HG03565 (cell line): ENCODE results near the gene SDHC.

Experiments used
- ATAC-seq: cut with Tn5 transposase; IDR thresholded peaks from one replicate; pipeline ENCODE4 v1.9.1; 2021; ENCODE audit warnings: mild to moderate bottlenecking, moderate library complexity; ENCODE audit not compliant: unreplicated experiment

Gene SDHC

GRCh38 chr1:161314201-161314981 is at the start of gene SDHC:
SDHC (plus strand) TSS chr1:161314381; CDS start chr1:161314406, 25 bp downstream.
- ATAC-seq = peak; percentile 95

- ATAC-seq = no peak
These were observed 48.9 kb upstream of the SDHC start for GRCh38 chr1:161265305-161265704.

GRCh38 chr1:161266202-161266601 is 48.0 kb upstream of the SDHC start:
- no peak for ATAC-seq

GRCh38 chr1:161266836-161267235 is 47.3 kb upstream of the SDHC start:
- ATAC-seq = no peak

GRCh38 chr1:161267321-161267720 is 46.9 kb upstream of the SDHC start:
- no peak for ATAC-seq

GRCh38 chr1:161273402-161273801 is 40.8 kb upstream of the SDHC start:
- no peak for ATAC-seq

GRCh38 chr1:161274874-161275273 is 39.3 kb upstream of the SDHC start:
- ATAC-seq = no peak

GRCh38 chr1:161282991-161283390 is 31.2 kb upstream of the SDHC start:
- ATAC-seq = no peak

- no peak for ATAC-seq
These were observed 29.1 kb upstream of the SDHC start for GRCh38 chr1:161285113-161285512.

- no peak for ATAC-seq
These were observed 28.7 kb upstream of the SDHC start for GRCh38 chr1:161285521-161285920.

GRCh38 chr1:161287482-161288054 is 26.6 kb upstream of the SDHC start:
- no peak for ATAC-seq

GRCh38 chr1:161290779-161291178 is 23.4 kb upstream of the SDHC start:
- no peak for ATAC-seq

- ATAC-seq = no peak
These were observed 16.8 kb upstream of the SDHC start for GRCh38 chr1:161297415-161297814.

GRCh38 chr1:161298116-161298515 is 16.1 kb upstream of the SDHC start:
- no peak for ATAC-seq

GRCh38 chr1:161299347-161299746 is 14.8 kb upstream of the SDHC start:
- ATAC-seq = no peak

- no peak for ATAC-seq
These were observed 13.7 kb upstream of the SDHC start for GRCh38 chr1:161300478-161300877.

- ATAC-seq = no peak
These were observed 9.0 kb upstream of the SDHC start for GRCh38 chr1:161304927-161305866.

- ATAC-seq = peak; percentile 56
These were observed 8.2 kb upstream of the SDHC start for GRCh38 chr1:161305867-161306519.

GRCh38 chr1:161307230-161307768 is 6.9 kb upstream of the SDHC start:
- no peak for ATAC-seq

GRCh38 chr1:161307892-161308638 is 6.1 kb upstream of the SDHC start:
- no peak for ATAC-seq
